Hepatic stellate cell (primary cell): ENCODE measurements around the gene ACSM4.
"Not testable (repeated sequence)": the region's sequence is repeated elsewhere in the genome, so short reads cannot be mapped to it uniquely, and the experiment has no call there.

Experiments used
- DNase-seq: peaks from one replicate; pipeline ENCODE4 v3.0.0; 2011; ENCODE audit warnings: low spot score

The ACSM4 gene, protein sequence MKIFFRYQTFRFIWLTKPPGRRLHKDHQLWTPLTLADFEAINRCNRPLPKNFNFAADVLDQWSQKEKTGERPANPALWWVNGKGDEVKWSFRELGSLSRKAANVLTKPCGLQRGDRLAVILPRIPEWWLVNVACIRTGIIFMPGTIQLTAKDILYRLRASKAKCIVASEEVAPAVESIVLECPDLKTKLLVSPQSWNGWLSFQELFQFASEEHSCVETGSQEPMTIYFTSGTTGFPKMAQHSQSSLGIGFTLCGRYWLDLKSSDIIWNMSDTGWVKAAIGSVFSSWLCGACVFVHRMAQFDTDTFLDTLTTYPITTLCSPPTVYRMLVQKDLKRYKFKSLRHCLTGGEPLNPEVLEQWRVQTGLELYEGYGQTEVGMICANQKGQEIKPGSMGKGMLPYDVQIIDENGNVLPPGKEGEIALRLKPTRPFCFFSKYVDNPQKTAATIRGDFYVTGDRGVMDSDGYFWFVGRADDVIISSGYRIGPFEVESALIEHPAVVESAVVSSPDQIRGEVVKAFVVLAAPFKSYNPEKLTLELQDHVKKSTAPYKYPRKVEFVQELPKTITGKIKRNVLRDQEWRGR

DNA sequence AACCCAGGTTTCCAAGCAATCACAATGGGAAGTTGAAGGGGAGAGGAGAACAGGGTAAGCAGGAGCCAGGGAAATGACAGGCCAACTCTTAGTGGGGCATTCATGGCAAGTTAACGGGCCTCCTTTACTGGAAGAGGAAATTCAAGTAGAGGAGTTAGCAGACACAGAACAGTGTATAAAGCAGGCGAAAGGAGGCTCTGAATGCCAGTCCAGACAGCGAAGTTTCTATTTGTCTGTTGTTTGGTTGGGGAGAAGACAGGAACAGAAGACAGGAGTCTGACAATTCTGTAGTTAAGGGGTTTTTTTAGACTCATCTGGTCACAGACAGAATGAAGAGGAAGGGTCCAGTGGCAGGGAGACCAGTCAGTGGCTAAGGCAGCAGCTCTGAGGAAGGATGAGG lies at the start of gene ACSM4:
TSS of gene ACSM4 (plus strand) at position 301 of the 400 bp plus-strand sequence. CDS start 260 bp downstream, outside the sequence.
- no peak for DNase-seq

GRCh38 chr12:7259060-7259459 lies 44.8 kb upstream of the ACSM4 start:
- DNase-seq = no peak

GRCh38 chr12:7264538-7264937 lies 39.3 kb upstream of the ACSM4 start:
- DNase-seq = no peak

DNA sequence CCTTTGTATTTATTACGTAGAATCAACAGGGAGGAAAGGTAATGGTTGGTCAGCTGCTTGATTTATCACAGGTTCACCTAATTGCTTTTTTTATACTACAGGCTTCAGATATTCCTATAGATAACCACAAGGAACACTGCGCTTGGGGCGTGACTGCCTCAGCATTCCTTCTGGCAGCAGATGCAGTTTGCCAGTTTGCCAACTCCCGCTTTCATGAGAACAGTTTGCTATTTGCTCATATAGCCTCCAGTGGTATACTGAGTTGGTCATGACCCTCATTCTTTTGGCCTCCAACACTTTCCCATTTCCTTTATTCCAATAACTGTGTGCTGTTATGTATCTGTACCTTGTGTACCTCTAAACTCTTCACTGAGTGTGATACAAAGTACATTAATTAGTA lies 38.6 kb upstream of the ACSM4 start:
- no peak for DNase-seq

- DNase-seq = no peak
Measured at GRCh38 chr12:7269273-7269672, 34.6 kb upstream of the ACSM4 start.

GRCh38 chr12:7271893-7272514 lies 31.9 kb upstream of the ACSM4 start:
- DNase-seq = no peak

DNA sequence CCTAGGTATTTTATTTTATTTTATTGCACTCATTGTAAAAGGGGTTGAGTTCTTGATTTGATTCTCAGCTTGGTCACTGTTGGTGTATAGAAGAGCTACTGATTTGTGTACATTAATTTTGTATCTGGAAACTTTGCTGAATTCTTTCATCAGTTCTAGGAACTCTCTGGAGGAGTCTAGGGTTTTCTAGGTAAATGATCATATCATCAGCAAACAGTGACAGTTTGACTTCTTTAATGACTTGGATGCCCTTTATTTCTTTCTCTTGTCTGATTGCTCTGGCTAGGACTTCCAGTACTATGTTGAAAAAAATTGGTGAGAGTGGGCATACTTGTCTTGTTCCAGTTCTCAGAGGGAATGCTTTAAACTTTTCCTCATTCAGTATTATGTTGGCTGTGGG lies 28.4 kb upstream of the ACSM4 start:
- not testable (repeated sequence) for DNase-seq

- no peak for DNase-seq
Measured at GRCh38 chr12:7282844-7283243, 21.0 kb upstream of the ACSM4 start.

- no peak for DNase-seq
Measured at GRCh38 chr12:7289743-7290142, 14.1 kb upstream of the ACSM4 start.

- DNase-seq = not testable (repeated sequence)
Measured at GRCh38 chr12:7290588-7290987, 13.3 kb upstream of the ACSM4 start.

- no peak for DNase-seq
Measured at GRCh38 chr12:7292300-7292699, 11.6 kb upstream of the ACSM4 start.

DNA sequence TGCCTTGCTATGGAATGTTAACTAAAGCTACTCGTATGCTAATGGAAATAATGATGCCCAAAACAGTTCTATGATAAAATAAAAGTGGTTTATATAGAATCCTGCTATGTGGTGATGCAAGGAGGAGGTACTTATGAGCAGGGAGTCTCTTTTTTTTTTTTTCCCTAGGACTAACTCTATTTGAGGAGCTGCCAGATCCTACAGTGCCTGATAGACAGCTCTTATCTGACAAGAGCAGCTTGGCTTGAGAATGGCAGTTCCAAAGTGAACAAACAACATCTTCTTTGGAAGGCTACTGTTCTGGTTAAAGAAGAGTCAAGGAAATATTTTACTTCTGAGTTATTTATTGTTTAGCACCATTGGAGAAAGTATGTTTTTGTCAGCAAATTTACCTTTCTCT lies 10.2 kb upstream of the ACSM4 start:
- DNase-seq = no peak

DNA sequence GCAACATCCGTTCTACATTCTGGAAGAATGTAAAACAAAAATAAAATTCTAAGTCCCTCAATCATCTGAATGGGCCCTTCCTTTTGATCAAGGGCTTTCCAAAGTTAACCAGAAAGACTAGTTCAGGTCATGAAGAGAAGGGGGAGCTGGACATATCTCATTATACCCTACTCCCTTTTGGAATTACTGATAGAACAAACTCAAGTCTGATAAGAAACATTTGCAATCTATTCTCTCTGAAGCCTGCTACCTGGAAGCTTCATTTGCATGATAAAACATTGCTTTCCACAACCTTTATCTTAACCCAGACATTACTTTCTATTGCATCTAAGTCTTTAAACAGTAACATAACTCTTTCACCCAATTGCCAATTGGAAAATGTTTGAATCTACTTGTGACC lies 8.3 kb upstream of the ACSM4 start:
- no peak for DNase-seq

- DNase-seq = no peak
Measured at GRCh38 chr12:7297865-7298264, 6.0 kb upstream of the ACSM4 start.

DNA sequence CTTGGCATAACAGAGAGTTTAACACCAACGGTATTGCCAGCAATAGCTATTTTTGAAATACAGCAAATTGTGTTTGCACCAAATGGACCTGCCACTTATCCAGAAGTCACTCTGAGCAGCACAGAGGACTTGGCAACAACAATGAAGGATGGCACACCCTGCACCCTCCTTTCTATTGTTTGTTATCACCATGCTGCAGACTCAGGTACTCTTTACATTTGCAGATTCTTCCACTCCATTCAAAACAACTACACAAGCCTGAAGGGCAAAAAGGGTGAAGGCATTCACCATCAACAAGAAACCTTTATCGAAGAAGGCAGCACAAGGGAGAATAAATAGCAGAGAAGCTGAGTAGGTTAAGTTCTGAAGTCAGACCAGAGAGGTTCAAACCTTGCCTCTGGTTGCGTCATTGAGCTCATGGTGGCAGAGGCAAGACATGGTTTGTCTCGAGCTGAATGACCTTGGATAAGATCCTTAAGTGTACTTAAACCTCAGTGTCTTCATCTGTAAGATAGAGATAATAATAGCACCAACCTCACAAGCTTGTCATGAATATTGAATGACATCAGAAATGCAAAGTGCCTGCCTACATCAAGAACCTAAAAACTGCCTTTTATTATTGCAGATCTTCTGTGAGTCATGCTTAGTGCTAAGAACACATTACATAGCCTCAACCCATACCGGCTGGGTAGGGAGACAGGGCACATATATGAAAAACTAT lies 1.4 kb upstream of the ACSM4 start:
- DNase-seq = no peak

DNA sequence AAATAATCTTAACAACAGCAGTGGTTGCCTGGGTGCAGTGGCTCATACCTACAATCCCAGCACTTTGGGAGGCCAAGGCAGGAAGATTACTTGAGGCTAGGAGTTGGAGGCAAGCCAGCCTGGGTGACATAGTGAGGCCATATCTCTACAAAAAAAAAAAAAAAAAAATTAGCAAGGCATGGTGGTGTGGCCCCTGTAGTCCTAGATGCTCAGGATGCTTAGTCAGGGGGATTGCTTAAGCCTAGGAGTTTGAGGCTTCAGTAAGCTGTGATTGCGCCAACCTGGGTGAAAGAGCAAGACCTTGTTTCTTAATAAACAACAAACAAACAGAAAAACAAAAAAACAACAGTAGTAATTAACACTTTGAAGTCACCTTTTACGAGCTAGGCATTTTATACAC lies 642 bp upstream of the ACSM4 start:
- DNase-seq = no peak

GRCh38 chr12:7304456-7304855 lies 584 bp downstream of the ACSM4 start:
- no peak for DNase-seq

GRCh38 chr12:7310070-7310469 lies 6.2 kb downstream of the ACSM4 start:
- no peak for DNase-seq

DNA sequence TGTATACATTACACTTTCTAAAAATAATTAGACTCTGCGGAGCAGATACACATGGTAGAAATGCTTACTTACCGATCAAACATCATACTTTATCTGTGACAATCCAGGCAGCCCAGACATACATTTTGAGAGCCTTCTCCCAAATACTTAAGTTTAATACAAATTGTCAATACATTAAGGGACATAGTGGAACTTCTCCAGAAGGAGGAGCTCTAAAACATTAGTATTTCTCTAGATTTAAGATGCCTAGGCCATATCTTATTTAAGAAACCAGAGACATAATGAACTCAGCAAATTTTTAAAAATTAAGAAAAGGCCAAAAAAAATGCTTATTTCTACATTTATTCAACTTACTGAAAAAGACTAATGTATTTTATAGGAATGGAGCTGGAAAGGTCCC lies 16.1 kb downstream of the ACSM4 start:
- DNase-seq = no peak

- DNase-seq = no peak
Measured at GRCh38 chr12:7321624-7322023, 17.8 kb downstream of the ACSM4 start.

- DNase-seq = no peak
Measured at GRCh38 chr12:7322599-7322998, 18.7 kb downstream of the ACSM4 start.

DNA sequence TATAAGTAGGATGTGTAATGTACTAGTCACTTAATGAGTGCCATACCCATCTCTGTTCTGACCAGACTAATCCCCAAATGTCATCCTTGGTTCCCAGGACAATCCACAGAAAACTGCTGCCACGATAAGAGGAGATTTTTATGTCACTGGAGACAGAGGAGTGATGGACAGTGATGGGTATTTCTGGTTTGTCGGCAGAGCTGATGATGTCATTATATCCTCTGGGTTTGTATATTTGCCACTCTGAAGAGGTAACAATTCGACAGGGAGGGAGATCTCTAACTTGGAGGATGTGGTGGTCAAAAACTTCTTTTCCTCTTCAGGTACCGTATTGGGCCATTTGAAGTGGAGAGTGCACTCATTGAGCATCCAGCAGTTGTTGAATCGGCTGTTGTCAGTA lies 20.3 kb downstream of the ACSM4 start:
- DNase-seq = no peak

DNA sequence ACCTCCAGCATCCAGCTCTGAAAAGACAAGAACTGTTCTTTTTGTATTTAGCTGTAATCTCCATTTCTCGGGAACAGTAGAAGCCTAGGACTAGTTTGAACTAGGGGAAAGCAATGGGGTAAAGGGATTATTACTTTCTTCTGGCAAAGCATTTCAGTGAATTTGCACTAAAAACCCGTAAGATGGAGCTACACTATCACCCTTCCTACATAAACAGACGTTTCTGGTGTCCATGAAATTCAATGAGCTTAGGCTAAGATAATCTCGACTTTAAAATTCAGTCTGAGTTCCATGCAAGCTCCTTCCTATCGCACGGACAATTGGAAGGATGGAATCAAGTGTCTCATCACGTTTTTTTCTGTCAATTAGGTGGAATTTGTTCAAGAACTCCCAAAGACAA lies 24.0 kb downstream of the ACSM4 start:
- no peak for DNase-seq
